K562 (cell line): ENCODE results near the gene UBE2G2.
A peak's percentile ranks its signal among the peaks of the same experiment; 100 is the strongest.

Experiments used
- ARHGAP35 ChIP-seq: fragments of 450-650 bp; IDR thresholded peaks from 2 replicates; pipeline ENCODE4 v1.6.1; 2018; ENCODE audit not compliant: partially characterized antibody
- ASH1L ChIP-seq: fragments of 450-650 bp; IDR thresholded peaks from 2 replicates; pipeline ENCODE4 v1.6.1; 2018; ENCODE audit warnings: borderline replicate concordance, mild to moderate bottlenecking, low read depth; ENCODE audit not compliant: partially characterized antibody
- CTCF ChIP-seq, 3 experiments: IDR thresholded peaks in 2 of 3; conservative IDR thresholded peaks in 1 of 3; 2 replicates each; pipeline ENCODE4 v1.5.1; 2011 to 2012; ENCODE audit warnings: low read length in 3 of 3, mild to moderate bottlenecking in 3 of 3, control low read depth in 2 of 3, improper control_type of control experiment in 1 of 3, inconsistent platforms in 1 of 3, low read depth in 1 of 3, mixed read lengths in 1 of 3, moderate library complexity in 1 of 3; ENCODE audit not compliant: insufficient read depth in 2 of 3
- GABPB1 ChIP-seq: sonication (generic); formaldehyde crosslinking; IDR thresholded peaks from 2 replicates; pipeline ENCODE4 v1.8.0; 2022; ENCODE audit warnings: mild to moderate bottlenecking, missing genetic modification reagents
- HMG20B ChIP-seq: fragments of 250-450 bp; sonication (Bioruptor Pico); IDR thresholded peaks from 2 replicates; pipeline ENCODE4 v1.5.0; 2021; ENCODE audit warnings: mild to moderate bottlenecking
- KAT8 ChIP-seq: fragments of 450-650 bp; IDR thresholded peaks from 2 replicates; pipeline ENCODE4 v1.6.1; 2016; ENCODE audit warnings: low read depth, mild to moderate bottlenecking
- KDM1A ChIP-seq, 2 experiments: fragments of 450-650 bp; IDR thresholded peaks; 2 replicates each; pipeline ENCODE4 v1.6.1; 2016; ENCODE audit warnings: mild to moderate bottlenecking in 2 of 2
- MITF ChIP-seq: IDR thresholded peaks from 2 replicates; pipeline ENCODE4 v1.6.1; 2014; ENCODE audit warnings: antibody characterized with exemption
- PKNOX1 ChIP-seq: fragments of 450-650 bp; IDR thresholded peaks from 2 replicates; pipeline ENCODE4 v1.6.1; 2016
- RBFOX2 ChIP-seq: fragments of 200-400 bp; formaldehyde crosslinking; IDR thresholded peaks from 2 replicates; pipeline ENCODE4 v1.6.1; 2017; ENCODE audit warnings: low read depth, mild to moderate bottlenecking, low read length, moderate library complexity
- SMC3 ChIP-seq: conservative IDR thresholded peaks from 2 replicates; pipeline ENCODE4 v1.6.1; 2011; ENCODE audit warnings: low read depth, low read length, improper control_type of control experiment; ENCODE audit not compliant: insufficient read depth
- ZKSCAN1 ChIP-seq: fragments of 150-350 bp; IDR thresholded peaks from 2 replicates; pipeline ENCODE4 v1.6.1; 2016; ENCODE audit warnings: low read depth, low read length
- ZNF449 ChIP-seq: fragments of 250-450 bp; sonication (Bioruptor Pico); IDR thresholded peaks from 2 replicates; pipeline ENCODE4 v1.8.0; 2022; ENCODE audit warnings: moderate library complexity, mild to moderate bottlenecking, inconsistent platforms

- TF ChIP-seq GABPB1 (no peak), ZNF449 (CRISPR knock-in tag) (no peak), ARHGAP35 (no peak), CTCF (IDR thresholded peaks at IDR 0.05 in 2 of 3, conservative IDR thresholded peaks at IDR 0.05 in 1 of 3; ENCODE audit: insufficient read depth in 2 of 3, low read depth in 1 of 3, low read length in 3 of 3) (no peak), MITF (no peak), ZKSCAN1 (no peak), ASH1L (no peak), KDM1A (IDR thresholded peaks at IDR 0.05) (no peak), SMC3 (no peak), KAT8 (no peak), RBFOX2 (peak; percentile 54), PKNOX1 (no peak), HMG20B (CRISPR knock-in tag) (no peak)
These were observed 11.5 kb upstream of the UBE2G2 start for GRCh38 chr21:44813149-44813548.
